Astrocyte of the hippocampus (primary cell): ENCODE results near the gene CAPN2.

Experiments
- DNase-seq: peaks from one replicate; pipeline ENCODE4 v3.0.0; 2011; ENCODE audit warnings: low read depth, low spot score

CAPN2 gene

GRCh38 chr1:223702735-223703667, 9.3 kb upstream of the CAPN2 start:
- DNase-seq, result no peak

GRCh38 chr1:223703668-223704013, 8.7 kb upstream of the CAPN2 start:
- no peak for DNase-seq

DNA sequence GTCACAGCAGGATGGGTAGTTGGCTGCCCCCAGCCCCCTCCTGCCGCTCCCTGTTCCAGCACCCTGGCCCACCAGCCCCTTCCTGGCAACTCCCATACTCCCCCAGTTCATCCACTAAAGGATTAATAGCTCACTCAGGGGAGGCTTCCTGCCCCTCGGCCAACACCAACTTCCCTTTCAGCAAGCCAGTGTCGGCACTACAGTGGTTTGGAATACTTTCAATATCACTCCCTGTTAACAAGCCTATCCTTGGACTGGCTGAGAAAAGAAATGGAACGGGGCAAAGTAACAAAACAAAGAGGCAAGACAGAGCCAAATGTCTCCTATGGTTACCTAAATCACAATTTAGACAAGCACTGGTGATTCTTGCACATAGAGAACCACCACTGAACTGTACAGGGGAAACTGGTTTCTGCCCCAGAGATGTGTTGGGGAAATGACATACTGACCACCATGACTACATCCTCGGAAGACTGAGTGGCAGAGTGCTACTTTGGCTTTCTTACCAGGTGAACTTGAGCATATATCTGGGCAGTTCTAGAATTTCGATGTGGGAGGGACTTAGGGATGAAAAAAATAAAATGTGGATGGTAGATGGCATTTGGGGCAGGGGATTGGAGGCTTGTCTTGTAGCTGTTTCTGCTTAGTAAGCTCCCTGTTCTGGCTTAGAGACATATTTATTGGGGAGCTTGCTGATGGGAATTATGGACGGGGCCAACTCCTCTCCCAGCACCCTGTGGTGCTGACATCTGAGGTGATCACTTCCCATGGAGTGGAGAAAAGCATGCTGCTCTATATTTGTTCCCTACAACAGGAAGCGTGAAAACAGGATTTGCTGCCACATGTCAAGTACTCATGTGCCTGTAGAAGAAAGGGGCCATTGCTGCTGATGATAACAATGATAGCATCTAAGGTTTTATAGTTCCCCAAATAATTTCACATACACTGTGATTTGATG, 7.1 kb upstream of the CAPN2 start:
- DNase-seq, result peak; percentile 81

- peak; percentile 82 for DNase-seq
Observed at GRCh38 chr1:223706077-223706973, 6.0 kb upstream of the CAPN2 start.

DNA sequence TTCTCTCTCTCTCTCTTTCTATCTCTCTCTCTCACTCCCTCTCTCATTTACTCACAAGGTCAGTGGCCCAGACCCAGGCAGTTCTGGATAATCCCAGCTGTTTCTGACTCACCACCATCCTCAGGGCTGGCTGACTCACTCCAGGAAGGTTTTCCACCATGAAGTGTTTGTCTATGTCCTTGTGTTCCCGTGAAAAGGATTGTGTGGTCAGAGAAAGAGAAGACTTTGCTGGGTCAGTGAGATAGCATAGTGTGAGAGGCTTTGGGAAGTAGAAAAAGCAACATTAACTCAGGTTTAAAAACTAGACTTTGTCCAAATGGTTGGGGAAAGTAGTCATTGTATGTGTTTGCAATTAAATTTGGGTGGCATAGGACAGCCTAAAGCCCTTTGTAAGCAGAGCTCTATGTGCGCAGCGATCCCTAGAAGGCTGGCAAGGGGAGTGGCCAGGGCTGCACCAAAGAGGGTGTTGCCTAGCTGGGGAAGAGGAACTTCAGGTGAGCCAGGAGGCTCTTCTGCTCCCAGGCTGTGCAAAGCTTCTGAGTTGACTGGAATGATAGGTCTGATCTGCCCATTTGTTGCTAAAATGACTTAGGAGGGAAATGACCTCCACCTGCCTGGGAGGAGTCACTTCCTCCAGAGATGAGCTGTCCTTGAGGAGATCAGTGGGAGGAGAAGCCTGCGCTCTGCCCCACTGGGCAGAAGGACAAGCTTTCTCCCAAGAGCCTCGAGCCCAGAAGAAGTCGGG, 4.9 kb upstream of the CAPN2 start:
- peak; percentile 95 for DNase-seq

DNA sequence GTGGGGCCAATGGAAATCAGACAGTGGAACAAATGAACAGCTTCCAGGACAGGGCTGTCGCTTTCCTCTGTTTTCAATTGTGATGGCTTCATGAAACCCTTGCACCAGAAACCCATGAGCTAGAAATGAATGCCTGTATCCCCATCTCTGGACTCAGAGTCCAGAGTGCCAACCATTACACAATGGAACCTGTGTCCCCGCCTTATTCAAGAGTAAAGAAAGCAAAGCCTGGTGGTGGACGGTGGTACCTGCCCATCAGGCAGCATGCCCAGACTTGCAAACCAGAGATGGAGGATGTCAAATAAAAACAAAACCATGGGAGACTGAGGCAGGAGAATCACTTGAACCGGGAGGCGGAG, 4.4 kb upstream of the CAPN2 start:
- DNase-seq, result no peak

DNA sequence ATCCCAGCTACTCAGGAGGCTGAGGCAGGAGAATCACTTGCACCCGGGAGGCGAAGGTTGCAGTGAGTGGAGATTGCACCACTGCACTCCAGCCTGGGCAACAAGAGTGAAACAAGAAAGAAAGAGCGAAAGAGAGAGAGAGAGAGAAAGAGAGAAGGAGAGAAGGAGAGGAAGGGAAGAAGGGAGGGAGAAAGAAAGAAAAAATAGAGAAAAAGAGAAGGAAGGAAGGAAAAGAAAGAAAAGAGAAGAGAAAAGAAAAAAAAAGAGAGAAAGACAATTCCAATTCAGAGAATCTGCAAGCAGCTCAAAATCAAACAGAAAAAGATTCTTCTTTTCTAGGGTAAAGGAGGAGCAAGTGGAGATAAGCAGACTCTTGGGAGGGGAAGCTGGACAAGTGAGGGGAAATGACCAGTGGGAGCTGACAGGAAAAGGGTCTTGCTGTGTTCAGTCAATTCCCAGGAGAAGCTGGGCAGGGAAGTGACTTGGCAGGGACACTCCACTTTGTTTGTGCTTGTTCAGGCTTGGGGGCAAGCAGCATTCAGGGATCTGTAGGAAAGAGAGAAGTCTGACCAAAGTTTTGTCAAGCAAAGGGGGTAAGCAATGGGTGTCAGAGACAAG, 3.6 kb upstream of the CAPN2 start:
- DNase-seq, result no peak

DNA sequence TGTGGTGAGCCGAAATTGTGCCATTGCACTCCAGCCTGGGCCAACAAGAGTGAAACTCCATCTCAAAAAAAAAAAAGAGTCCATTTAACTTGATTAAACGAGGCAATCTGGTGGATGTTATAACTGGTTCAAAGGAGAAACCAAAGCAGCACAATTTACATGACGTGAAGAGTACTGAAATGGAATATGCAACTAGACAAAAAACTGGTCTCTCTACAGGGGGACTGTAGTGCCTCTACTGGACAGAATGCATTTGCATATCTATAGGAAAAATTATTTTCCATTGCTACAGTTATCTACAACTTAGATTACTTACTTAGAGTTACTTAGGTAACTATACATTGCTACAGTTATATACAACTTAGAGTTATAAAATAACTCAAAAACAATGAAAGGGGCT, 2.7 kb upstream of the CAPN2 start:
- DNase-seq, result no peak

DNA sequence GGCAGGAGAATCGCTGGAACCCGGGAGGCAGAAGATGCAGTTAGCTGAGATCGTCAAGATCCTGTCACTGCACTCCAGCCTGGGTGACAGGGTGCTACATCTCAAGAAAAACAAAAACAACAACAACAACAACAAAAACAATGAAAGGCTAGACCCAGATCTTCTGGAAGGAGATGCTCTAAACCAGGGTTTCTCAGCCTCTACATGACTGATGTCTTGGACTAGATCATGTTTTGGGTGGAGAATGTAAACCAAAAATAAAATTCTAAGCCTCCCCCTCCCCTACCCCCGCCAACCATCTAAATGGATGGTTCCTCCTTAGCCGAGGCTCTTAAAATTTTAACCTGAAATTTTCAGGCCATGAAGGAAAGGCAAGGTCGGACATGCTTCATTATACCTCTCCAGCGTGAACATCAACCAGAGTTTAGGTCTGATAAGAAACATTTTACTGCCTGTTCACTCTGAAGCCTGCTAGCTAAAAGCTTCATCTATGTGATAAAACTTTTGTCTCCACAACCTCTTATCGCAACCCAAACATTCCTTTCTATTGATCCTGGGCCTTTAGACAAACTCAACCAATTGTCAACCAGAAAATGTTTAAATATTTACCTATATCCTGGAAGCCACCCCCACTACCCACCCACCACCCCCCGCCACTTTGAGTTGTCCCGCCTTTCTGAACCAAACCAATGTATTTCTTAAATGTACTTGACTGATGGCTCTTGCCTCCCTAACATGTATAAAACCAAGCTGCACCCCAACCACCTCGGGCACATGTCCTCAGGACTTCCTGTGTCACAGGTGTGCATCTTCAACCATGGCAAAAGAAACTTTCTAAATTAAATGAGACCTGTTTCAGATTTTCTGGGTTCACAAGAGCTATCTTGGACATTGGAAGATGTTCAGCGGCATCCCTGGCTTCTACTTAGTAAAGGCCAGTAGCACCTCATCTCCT, 1.9 kb upstream of the CAPN2 start:
- no peak for DNase-seq

DNA sequence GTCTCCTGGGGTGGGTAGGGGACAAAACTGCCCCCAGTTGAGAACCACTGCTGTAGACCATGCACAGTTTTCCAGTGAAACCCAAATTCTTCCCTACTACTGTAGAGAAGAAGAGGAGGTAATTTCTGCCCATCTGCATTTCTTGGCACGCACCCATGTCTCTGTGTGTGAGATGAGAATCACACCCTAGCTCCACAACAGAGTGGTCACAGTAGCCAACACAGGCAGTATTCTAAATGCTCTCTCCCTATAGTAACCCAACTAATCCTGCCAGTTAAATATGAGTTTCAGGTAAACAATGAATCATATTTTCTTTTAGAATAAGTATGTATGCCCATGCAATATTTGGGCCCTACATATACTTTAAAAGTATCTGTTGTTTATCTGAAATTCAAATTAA, 1.2 kb upstream of the CAPN2 start:
- DNase-seq, result no peak

GRCh38 chr1:223711747-223712193, 569 bp upstream of the CAPN2 start:
- no peak for DNase-seq

DNA sequence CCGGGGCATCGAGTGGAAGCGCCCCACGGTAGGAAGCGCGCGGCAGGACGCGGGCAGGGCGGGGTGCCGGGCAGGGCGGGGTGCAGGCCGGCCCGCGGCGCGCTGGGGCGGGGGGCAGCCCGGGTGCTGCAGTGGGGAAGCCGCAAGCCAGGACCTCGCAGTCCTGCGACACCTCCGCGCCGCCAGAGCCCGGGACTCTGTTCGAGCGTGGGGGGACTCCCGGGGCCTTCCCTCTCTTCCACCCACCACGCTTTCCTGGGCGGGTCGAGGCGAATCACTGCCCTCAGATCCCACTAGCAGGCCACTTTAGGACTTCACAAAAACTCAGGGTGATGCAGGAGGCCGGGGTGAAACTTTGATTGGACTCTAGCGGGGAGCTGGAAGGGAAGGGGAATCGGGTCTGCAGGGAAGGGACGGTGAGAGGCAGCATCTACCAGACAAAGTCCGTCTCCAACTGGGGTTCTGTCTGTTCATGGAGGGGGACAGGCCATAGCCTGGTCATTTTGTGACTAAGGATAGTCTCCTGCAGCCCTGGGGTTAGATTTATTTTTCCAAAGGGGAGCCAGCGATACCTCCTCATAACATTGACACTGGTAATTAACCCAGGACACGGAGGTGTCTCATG, 623 bp downstream of the CAPN2 start:
- DNase-seq, result no peak

GRCh38 chr1:223713546-223714420, 1.4 kb downstream of the CAPN2 start:
- peak; percentile 73 for DNase-seq

DNA sequence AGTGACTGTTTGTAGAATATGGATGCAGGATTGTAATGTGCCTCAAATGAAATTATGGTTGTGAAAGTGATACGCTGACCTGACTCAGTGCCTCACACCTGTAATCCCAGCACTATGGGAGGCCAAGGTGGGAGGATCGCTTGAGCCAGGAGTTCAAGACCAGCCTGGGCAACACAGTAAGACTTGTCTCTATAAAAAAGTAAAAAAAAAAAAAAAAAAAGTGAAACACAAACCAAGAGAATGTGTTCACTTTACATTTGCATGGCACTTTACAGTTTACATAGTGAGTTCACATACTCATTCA, 2.0 kb downstream of the CAPN2 start:
- no peak for DNase-seq

- peak; percentile 67 for DNase-seq
Observed at GRCh38 chr1:223714849-223715603, 2.7 kb downstream of the CAPN2 start.

- no peak for DNase-seq
Observed at GRCh38 chr1:223715604-223716172, 3.3 kb downstream of the CAPN2 start.
